Keratinocyte (primary cell): ENCODE results near the gene PSMB11.

Source experiments
- CTCF ChIP-seq, 3 experiments: IDR thresholded peaks in 1 of 3; conservative IDR thresholded peaks in 1 of 3; optimal IDR thresholded peaks in 1 of 3; 2 replicates in 2 of 3; 3 replicates in 1 of 3; pipeline versions ENCODE3 to v1.5.1; 2011; ENCODE audit warnings: low read length in 3 of 3, mild to moderate bottlenecking in 3 of 3, moderate library complexity in 2 of 3, control low read depth in 1 of 3, inconsistent platforms in 1 of 3; ENCODE audit not compliant: insufficient read depth in 2 of 3; ENCODE audit errors: extremely low read depth in 1 of 3
- EZH2 ChIP-seq: IDR thresholded peaks from one replicate; pipeline ENCODE4 v1.6.1; 2012; ENCODE audit warnings: inconsistent platforms, mild to moderate bottlenecking, low read length, moderate library complexity

- TF ChIP-seq CTCF (optimal IDR thresholded peaks at IDR 0.05 in 1 of 3, IDR thresholded peaks at IDR 0.05 in 1 of 3, conservative IDR thresholded peaks at IDR 0.05 in 1 of 3; ENCODE audit: extremely low read depth in 1 of 3, insufficient read depth in 2 of 3, low read length in 3 of 3), result no peak
- TF ChIP-seq EZH2, result no peak
Measured at GRCh38 chr14:23071921-23072539, 30.0 kb downstream of the PSMB11 start.
